Measurements from ENCODE around the gene SYNE1. TPM values are rescaled to one million over a fixed set of nuclear protein-coding genes. Genes with fewer than 3 reads are reported as not detected.

The SYNE1 gene
- total RNA-seq, 2 donors from 2014 or later = 135 to 160 TPM

DNA sequence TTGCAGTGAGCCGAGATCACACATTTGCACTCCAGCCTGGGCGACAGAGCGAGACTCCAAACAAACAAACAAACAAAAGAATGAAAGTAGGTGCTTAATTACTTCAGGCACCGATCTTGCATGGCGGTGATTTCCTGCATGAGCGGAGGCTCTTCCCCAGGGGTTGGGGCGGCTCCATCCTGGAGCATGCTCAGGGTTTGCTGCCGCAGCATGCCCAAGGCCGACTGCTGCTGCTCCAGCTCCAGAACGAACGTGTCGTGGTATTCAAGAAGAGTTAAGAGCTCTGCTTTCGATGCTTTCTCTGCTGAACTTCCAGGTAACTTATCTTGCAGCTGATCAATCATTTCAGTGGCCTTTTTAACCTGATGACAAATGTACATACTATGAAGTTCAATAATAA lies 313.8 kb downstream of the SYNE1 start:
- Histone ChIP-seq H3K9me3 (no peaks in the 10 kb centered on the region), H3K4me1 (peaks cover 0 to 5% of the 10 kb centered on the region in 2 donors), H3K4me3 (no peak overlapping the region), H3K27ac (no peak overlapping the region), H3K36me3 (peaks cover 90% of the 10 kb centered on the region), H3K27me3 (no peaks in the 10 kb centered on the region)
- TF ChIP-seq, protein P1, sequence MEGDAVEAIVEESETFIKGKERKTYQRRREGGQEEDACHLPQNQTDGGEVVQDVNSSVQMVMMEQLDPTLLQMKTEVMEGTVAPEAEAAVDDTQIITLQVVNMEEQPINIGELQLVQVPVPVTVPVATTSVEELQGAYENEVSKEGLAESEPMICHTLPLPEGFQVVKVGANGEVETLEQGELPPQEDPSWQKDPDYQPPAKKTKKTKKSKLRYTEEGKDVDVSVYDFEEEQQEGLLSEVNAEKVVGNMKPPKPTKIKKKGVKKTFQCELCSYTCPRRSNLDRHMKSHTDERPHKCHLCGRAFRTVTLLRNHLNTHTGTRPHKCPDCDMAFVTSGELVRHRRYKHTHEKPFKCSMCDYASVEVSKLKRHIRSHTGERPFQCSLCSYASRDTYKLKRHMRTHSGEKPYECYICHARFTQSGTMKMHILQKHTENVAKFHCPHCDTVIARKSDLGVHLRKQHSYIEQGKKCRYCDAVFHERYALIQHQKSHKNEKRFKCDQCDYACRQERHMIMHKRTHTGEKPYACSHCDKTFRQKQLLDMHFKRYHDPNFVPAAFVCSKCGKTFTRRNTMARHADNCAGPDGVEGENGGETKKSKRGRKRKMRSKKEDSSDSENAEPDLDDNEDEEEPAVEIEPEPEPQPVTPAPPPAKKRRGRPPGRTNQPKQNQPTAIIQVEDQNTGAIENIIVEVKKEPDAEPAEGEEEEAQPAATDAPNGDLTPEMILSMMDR (IDR thresholded peaks at IDR 0.05) = no peak
- no peak for DNase-seq (ENCODE audit: low spot score)

DNA sequence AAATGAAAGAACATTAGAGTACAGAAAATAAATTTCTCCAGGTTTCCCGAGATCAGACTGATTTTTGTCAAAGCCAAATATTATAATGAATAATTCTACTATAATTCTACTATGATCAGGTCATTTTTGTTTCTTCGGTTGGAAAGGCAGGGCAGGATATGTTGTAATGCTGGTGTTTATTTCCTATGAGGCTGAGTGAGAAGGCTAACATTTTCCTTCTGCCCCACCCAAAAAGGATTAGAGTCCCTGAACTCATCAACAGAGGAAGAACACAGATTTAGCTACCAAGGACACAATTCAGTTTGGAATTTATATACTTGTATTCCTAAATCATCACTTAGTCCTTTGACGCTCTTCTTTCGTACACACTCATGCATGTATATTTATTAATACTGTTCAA lies 318.9 kb downstream of the SYNE1 start:
- DNase-seq (ENCODE audit: low spot score) = no peak
- Histone ChIP-seq H3K36me3 (peaks cover 75% of the 10 kb centered on the region), H3K4me1 (peaks cover 0 to 38% of the 10 kb centered on the region in 2 donors), H3K27ac (peak overlapping the region; percentile 62 to 75), H3K4me3 (no peak overlapping the region), H3K9me3 (no peaks in the 10 kb centered on the region), H3K27me3 (no peaks in the 10 kb centered on the region)
- TF ChIP-seq, protein P1 (IDR thresholded peaks at IDR 0.05) = no peak

DNA sequence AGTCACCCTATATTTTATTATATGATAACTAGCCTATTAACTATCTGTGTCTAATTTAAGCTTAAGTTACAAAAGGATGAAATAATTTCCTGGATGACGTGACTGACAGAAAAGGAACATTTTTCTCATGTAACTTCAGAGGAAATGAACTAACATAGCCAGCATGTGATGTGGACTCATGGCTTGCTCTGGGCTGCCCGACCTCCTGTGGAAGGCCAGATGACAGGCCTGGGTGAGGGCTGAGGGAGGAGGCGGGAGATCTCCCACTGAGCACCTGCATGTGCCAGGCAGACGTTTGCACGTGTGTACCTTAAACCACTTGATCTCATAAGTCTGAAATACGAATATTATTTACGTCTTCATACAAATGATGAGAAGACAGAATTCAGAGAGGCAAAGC lies 321.1 kb downstream of the SYNE1 start:
- peak; percentile 72 for DNase-seq (ENCODE audit: low spot score)
- Histone ChIP-seq H3K4me1 (peaks cover 0 to 41% of the 10 kb centered on the region in 2 donors), H3K27me3 (no peaks in the 10 kb centered on the region), H3K4me3 (no peak overlapping the region), H3K27ac (peak overlapping the region; percentile 52 to 69), H3K36me3 (peaks cover 67% of the 10 kb centered on the region), H3K9me3 (no peaks in the 10 kb centered on the region)
- TF ChIP-seq, protein P1 (IDR thresholded peaks at IDR 0.05) = no peak

DNA sequence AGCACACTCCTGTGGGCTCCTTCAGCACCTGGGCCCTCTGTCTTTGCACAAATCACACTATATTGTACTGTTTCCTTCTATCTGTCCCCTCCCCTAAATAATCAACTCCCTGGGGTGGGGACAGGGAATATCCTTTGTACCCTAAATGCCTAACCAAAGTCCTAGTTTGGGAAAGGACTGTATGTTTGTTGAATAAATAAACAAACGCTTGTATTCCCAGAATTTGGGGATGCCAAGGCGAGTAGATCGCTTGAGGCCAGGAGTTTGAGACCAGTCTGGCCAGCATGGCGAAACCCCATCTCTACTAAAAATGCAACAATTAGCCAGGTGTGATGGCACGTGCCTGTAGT lies 322.7 kb downstream of the SYNE1 start:
- peaks cover 68% of the 10 kb centered on the region for H3K36me3 ChIP-seq
- peaks cover 0 to 41% of the 10 kb centered on the region in 2 donors for H3K4me1 ChIP-seq
- no peak for DNase-seq (ENCODE audit: low spot score)
- H3K27me3 ChIP-seq = no peaks in the 10 kb centered on the region
- no peak overlapping the region for H3K4me3 ChIP-seq
- no peaks in the 10 kb centered on the region for H3K9me3 ChIP-seq
- peak overlapping the region; percentile 52 to 76 for H3K27ac ChIP-seq
- TF ChIP-seq, protein P1 (IDR thresholded peaks at IDR 0.05) = no peak

DNA sequence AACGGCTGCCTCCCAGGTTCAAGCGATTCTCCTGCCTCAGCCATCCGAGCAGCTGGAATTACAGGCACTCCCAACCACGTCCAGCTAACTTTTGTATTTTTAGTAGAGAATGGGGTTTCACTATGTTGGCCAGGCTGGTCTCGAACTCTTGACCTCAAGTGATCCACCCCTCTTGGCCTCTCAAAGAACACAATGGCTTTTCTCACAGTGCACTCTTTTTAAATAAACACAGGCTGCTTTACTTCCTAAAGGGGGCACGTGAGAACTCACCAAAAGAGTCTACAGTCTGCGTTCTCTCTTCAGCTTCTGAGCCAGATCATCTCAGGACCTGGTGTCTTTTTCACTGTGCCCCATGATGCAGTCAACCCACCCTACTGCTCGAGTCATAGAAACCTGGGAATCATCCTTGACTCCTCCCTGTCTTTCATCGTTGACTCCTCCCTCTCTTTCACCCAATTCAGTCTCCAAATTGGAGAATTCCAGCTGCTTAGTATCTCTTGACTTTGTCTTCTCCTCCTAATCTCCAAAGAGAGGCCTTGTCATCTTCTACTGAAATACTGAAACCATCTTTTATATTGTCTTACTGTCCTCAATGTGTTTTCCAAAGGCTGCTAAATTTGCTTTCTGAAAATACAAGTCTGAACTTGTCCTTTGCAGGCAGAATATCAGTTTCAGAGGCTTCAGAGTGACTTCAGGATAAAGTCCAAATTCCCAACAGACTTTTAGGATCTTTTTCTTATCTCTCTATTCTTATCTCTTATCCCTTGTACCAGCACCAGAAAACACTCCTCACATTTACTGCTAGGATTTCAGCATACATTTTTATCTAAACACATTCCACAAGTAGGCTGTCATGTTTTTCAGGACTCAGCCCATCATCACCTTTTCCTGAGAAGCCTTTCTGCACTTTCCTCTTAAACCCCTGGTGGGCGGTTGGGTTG lies 323.4 kb downstream of the SYNE1 start:
- Histone ChIP-seq H3K9me3 (no peaks in the 10 kb centered on the region), H3K4me1 (peaks cover 0 to 40% of the 10 kb centered on the region in 2 donors), H3K27ac (peak overlapping the region; percentile 52 to 76), H3K36me3 (peaks cover 66% of the 10 kb centered on the region), H3K27me3 (no peaks in the 10 kb centered on the region), H3K4me3 (no peak overlapping the region)
- TF ChIP-seq, protein P1 (IDR thresholded peaks at IDR 0.05) = no peak
- no peak for DNase-seq (ENCODE audit: low spot score)

All from right atrium auricular region (tissue), 2 donors.